Epithelial cell of prostate (primary cell): ENCODE measurements around the gene SHB.
"Not testable (repeated sequence)": the region's sequence is repeated elsewhere in the genome, so short reads cannot be mapped to it uniquely, and the experiment has no call there.

ENCODE experiments used
- DNase-seq: peaks from one replicate; pipeline ENCODE4 v3.0.0-alpha.2; 2011; ENCODE audit warnings: low read depth, low spot score
- H3K27ac ChIP-seq: fragments of 450-650 bp; 2 replicates; pipeline ENCODE4 v1.5.1; 2017; ENCODE audit warnings: mild to moderate bottlenecking

The SHB gene

DNA sequence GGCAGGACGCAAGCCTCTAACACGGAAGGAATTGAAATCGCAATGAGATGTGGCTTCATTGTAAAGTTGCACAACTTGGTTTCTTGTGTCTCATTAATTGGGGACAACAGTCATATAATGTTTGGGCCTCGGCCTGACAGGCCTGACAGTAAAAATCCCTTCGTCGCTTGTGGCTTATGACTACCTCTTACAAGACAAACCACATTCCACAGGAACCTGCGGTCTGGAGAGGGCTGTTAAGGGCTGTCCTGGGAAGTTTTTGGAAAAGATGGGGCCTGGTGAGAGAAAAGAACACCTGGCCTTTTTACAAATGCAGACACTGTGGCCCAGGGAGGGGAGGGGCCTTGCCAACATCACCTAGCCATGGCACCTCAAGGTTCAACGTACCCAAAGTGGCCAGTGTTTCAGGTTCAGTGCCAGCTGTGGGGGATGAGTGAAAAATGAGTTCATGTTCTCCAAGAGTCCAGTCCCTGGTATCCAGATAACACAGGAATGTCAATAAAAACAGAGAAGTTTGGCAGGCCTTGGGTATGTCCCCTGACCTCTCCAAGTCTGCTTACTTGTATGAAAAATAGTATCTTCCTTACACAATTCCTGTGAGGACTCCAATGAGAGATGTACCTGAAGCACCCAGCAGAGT lies 22.2 kb downstream of the SHB start:
- peak; percentile 72 for DNase-seq
- H3K27ac ChIP-seq, result peak overlapping the region; percentile 98

- DNase-seq, result not testable (repeated sequence)
- peak overlapping the region; percentile 98 for H3K27ac ChIP-seq
Measured at GRCh38 chr9:38045939-38046338, 23.1 kb downstream of the SHB start.

DNA sequence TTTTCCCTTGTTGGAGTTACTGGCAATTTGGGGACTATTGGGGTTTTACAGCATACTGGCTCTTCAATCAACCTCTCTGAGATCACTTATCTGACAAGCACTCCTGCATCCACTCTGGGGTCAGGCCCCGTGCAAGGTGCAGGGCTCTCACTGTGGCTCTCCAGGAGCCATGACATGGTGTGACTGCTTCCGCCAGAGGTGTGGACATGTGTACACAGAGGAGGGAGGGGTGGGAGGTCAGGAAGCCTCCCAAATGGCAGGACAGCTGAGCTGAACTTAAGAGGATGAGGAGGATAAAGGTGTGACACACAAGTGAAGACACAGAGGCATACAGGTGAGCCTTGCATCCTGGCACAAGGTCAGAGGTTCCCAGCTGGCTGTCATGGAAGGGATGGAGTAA lies 24.3 kb downstream of the SHB start:
- H3K27ac ChIP-seq, result peak overlapping the region; percentile 98
- DNase-seq, result no peak

DNA sequence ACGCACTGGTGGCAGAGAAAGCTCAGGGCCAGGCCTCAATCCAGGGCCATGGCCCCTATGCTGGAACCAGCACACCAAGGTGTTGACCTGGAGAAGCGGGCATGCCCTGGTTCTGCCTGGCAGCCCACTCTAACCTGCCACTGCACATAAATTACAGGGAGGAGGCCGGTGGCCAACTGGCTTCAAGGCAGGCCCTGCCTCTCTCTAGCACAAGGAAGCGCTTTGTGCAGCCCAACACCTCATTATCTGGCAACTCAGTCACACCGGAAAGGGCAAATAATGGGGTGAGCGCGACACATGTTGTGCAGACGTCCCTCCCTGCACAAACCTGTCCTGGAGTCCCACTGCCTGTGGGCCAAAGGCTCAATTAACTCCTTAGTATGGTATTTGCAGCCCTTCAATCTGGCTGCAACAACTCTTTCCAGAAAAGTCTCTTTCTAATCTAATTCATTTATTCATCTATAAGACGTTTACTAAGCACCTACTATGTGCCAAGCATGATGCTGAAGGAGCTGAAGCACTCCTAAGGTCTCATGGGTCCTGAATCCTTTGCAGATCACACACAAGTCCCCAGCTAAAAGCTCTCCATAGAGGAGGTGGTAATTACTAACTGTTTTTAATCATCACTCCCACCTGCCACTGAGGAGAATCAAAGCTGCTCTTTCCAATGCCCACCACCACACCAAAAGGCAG lies 24.9 kb downstream of the SHB start:
- H3K27ac ChIP-seq, result peak overlapping the region; percentile 98
- DNase-seq, result no peak

DNA sequence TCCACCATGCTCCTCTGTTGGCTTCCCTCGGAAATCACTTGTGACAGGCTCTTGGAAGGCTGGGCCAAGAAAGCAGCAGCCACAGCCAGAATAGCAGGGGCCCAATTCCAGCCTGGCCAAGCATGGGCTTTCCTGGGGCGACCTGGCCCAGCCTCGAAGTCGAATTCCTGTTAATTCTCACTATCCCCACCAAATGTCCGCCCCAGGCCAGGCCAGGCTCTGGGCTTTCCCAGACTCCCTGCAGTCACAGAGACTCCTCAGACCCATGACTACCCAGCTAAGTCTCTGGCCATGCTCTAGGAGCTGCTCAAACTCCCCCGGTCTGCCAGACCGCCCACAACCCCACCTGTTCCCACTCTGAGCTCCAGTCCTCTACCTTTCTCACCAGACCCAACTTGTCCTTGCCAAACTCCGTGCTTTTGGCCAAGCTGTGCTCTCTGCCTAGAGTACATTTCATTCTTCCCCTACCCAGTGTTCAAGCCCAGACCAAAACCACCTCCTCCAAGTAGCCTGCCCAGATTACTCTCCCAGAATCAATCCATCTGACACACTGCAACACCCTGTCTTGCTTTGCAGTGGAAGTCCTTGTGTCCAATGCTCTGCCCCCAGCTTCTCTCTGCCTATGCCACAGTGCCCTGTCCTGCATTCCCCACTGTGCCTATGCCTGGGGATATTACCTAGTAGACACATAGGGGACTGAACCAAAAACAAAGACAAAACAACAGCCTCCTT lies 26.2 kb downstream of the SHB start:
- no peak for DNase-seq
- peak overlapping the region; percentile 98 for H3K27ac ChIP-seq

GRCh38 chr9:38041564-38042243 lies 27.3 kb downstream of the SHB start:
- peak overlapping the region; percentile 98 for H3K27ac ChIP-seq
- DNase-seq, result no peak

- no peak for DNase-seq
- peak overlapping the region; percentile 31 for H3K27ac ChIP-seq
Measured at GRCh38 chr9:38039907-38040682, 28.9 kb downstream of the SHB start.

- DNase-seq, result no peak
- H3K27ac ChIP-seq, result peak overlapping the region; percentile 31
Measured at GRCh38 chr9:38039090-38039906, 29.7 kb downstream of the SHB start.

GRCh38 chr9:38038307-38039089 lies 30.5 kb downstream of the SHB start:
- no peak for DNase-seq
- peak overlapping the region; percentile 92 for H3K27ac ChIP-seq

DNA sequence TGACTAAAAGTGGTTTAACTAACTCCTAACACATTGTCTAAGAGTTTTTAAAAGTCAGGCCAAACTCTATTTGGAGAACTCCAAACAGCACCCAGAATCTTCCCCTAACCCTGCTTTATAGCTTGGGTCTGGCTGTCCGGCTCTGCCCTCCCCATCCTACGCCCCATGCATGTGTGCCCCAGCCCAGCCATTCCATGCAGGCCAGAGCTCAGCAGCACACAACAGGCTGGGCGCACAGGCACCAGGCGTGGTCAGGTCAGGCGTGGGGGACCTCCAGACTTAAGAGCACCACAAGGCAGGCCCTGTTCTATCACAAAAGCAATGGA lies 31.1 kb downstream of the SHB start:
- DNase-seq, result no peak
- H3K27ac ChIP-seq, result peak overlapping the region; percentile 92

- no peak for DNase-seq
- H3K27ac ChIP-seq, result peak overlapping the region; percentile 92
Measured at GRCh38 chr9:38036359-38037084, 32.5 kb downstream of the SHB start.

DNA sequence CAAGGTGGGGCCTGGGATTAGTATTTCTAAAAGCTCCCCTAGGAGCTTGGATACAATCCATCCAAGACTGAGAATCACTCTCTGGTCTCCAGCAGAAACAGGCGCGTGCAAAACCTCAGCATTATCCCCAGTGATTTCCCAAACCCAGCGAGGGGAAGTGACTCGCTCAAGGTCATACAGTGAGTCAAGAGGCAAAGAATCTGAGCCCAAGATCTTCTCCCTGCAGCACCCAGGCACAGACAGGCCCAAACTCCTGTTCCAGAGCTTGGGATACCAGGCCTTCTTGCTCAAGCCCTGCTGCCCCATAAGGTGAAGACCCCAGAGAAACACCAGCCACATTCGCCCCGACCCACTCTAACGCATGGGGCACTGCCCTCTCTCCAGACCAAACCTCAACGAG lies 33.2 kb downstream of the SHB start:
- H3K27ac ChIP-seq, result peak overlapping the region; percentile 92
- DNase-seq, result no peak

- peak overlapping the region; percentile 90 for H3K27ac ChIP-seq
- DNase-seq, result no peak
Measured at GRCh38 chr9:38033941-38034340, 35.1 kb downstream of the SHB start.

GRCh38 chr9:38032266-38033110 lies 36.5 kb downstream of the SHB start:
- H3K27ac ChIP-seq, result peak overlapping the region; percentile 90
- no peak for DNase-seq

DNA sequence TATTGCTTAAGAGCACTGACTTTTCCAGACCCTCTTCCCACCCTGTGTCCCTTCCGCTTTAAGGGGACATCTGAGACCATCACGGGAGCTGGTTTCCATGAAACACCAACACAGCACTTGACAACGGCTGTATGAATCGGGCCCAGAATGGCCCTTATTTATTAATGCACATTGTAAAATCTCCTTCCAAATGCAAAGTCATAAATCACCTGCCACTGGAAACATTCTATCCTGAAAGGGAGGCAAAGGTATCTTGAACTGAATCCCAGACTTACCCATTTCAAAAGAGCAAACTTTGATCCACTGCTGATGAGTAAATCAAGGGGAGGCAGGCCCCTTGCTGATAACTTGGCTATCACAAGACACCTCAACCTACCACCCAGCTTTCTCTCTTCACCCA lies 37.4 kb downstream of the SHB start:
- H3K27ac ChIP-seq, result peak overlapping the region; percentile 90
- DNase-seq, result no peak

GRCh38 chr9:38030658-38031057 lies 38.4 kb downstream of the SHB start:
- no peak for DNase-seq
- H3K27ac ChIP-seq, result peak overlapping the region; percentile 90
